NCI-H460 (cell line): ENCODE data around the gene RAB30. TPM values are rescaled to one million over a fixed set of nuclear protein-coding genes. Genes with fewer than 3 reads are reported as not detected.
"Not testable (repeated sequence)": the region's sequence is repeated elsewhere in the genome, so short reads cannot be mapped to it uniquely, and the experiment has no call there.

Experiments used
- DNase-seq: peaks from one replicate; pipeline ENCODE4 v3.0.0-alpha.2; 2016; ENCODE audit warnings: low read depth; ENCODE audit errors: extremely low read depth
- small RNA-seq, 2 experiments: library from RNA; depleted of rRNA; stranded (forward); fragments of <200 nt; gene quantifications; one replicate each; pipeline ENCODE3, GENCODE V24; 2014
- total RNA-seq: library from RNA; depleted of rRNA; stranded (reverse); fragments of >200 nt; shearing (Covaris generic); gene quantifications from 2 replicates; pipeline ENCODE4 v1.2.3, GENCODE V29; 2014; rRNA removed

The RAB30 gene
- total RNA-seq, 1 experiment from 2014 or later, result 3.7 TPM

DNA sequence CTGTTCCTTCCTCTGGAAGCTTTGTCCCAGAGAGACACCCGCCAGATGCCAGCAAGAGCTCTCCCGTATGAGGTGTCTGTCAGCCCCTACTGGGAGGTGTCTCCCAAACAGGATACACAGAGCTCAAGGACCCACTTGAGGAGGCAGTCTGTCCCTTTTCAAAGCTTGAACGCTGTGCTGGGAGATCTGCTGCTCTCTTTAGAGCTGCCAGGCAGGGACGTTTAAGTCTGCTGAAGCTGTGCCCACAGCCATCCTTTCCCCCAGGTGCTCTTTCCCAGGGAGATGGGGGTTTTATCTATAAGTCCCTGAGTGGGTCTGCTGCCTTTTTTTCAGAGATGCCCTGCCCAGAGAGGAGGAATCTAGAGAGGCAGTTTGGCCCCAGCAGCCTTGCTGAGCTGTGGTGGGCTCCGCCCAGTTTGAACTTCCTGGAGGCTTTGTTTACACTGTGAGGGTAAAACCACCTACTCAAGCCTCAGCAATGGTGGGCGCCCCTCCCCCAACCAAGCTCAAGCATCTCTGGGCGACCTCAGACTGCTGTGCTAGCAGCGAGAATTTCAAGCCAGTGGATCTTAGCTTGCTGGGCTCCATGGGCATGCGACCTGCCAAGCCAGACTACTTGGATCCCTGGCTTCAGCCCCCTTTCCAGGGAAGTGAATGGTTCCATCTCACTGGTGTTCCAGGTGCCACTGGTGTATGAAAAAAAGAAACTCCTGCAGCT is 115.8 kb downstream of the RAB30 start:
- not testable (repeated sequence) for DNase-seq

- not testable (repeated sequence) for DNase-seq
These were observed 121.2 kb downstream of the RAB30 start for GRCh38 chr11:82950502-82950901.

- no peak for DNase-seq
These were observed 122.3 kb downstream of the RAB30 start for GRCh38 chr11:82949352-82949751.

DNA sequence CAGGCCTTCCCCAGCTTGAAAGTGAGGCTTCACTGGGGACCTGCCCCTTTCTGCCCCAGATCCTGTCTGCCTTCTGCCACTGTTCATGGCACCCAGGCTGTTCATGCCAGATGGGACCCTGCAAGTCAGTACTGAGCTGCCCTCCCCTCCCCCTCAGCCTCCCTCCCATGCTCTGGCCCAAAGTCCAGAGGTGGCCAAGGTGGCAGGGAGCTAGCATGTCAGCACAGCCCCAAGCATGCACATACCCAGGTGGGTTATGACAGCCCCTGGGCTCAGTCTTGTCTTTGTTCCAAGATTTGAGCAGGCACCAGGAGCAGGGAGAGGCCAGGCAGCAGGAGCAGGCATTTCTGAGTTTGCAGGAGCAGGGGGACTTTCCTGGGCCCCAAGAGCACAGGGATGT is 126.0 kb downstream of the RAB30 start:
- no peak for DNase-seq

- not testable (repeated sequence) for DNase-seq
These were observed 126.7 kb downstream of the RAB30 start for GRCh38 chr11:82945041-82945440.

DNA sequence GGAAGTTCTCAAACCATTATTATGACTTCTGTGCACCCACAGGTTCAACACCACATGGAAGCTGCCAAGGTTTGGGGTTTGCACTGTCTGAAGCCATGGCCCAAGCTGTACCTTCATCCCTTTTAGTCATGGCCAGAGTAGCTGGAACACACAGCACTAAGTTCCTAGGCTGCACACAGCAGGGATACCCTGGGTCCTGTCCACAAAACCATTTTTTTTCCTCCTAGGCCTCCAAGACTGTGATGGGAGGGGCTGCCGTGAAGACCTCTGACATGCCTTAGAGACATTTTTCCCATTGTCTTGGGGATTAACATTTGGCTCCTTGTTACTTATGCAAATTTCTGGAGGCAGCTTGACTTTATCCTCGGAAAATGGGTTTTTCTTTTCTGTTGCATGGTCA is 127.5 kb downstream of the RAB30 start:
- DNase-seq, result no peak

DNA sequence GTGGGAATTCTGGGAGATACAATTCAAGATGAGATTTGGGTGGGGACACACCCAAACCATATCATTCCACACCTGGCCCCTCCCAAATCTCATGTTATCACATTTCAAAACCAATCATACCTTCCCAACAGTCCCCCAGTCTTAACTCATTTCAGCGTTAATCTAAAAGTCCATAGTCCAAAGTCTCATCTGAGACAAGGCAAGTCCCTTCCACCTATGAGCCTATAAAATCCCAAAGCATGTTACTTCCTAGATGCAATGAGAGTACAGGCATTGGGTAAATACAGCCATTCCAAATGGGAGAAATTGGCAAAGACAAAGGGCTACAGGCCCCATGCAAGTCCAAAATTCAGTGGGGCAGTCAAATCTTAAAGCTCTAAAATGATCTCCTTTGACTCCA is 128.3 kb downstream of the RAB30 start:
- DNase-seq, result not testable (repeated sequence)

GRCh38 chr11:82942376-82942775 is 129.3 kb downstream of the RAB30 start:
- DNase-seq, result no peak

- DNase-seq, result no peak
These were observed 132.2 kb downstream of the RAB30 start for GRCh38 chr11:82939456-82939855.

DNA sequence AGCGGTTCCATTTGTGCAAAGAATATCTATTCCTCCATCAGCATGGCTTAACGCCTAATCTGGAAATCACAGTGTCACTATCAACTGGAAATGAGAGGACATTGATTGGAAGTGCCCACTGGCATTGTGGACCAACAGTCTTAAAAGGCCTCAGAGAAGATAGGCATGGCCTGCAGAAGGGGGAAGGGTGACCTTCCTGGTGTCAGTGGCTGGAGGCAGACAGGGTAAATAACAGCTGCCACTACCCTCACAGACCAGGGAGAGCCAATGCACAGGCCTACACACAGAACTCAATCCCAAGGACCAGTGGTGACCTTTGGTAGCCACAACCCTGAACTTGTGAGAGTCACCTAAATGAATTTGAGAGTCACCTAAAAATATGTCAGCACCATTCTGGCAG is 134.1 kb downstream of the RAB30 start:
- DNase-seq, result no peak

- no peak for DNase-seq
These were observed 135.4 kb downstream of the RAB30 start for GRCh38 chr11:82936261-82936660.

DNA sequence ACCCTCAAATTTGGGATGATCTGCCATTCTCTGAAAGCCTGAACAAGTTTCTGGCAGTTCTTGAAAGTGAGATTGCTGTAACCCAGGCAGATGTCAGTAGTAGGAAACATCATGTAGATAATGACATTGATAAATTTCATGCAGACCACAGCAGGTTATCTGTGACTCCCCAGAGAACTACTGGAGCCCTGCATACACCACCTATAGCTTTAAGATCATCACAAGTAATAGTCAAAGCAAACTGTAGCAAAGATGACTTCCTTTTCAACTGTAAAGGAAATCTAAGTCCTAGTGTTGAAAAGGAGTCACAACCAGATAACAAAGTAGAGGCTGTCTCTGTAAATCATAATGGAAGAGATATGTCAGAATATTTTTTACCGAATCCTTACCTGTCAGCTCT is 139.1 kb downstream of the RAB30 start:
- no peak for DNase-seq

DNA sequence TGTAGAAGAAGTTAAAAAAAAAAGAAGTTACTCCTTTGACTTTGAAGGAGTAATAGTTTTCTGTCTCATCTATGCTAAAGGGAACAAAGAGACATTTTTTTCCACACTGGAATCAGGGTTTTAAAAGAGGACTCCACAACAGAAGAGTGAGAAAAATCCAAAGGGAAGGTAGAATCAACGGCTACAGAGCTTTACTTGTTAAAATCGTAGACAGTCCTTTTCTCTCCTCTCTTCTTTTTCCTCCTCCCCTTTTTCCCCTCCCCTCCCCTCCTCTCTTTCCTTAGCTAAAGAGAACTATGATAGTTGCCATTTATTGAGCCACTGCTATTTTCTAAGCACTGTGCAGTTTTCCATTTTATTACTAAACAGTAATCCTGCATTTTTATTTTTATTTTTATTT is 141.0 kb downstream of the RAB30 start:
- no peak for DNase-seq

DNA sequence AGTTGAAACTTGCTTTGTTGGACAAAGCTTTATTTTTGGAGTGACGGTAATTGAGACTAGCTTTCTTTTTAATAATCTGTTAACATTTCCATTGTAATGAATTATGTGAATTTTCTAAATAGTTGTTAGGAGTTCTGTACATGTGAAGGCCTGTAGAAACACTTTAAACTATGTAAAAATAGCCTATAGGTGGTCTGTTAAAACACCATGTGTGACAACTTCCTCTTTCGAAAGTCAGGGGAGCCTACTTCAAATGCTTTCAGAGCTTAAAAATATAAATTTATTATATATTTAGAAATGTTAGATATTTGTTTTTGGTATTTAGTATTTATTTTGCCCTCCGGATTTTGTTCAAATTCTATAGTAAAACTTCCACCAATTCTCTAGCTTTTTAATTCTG is 141.5 kb downstream of the RAB30 start:
- no peak for DNase-seq

- no peak for DNase-seq
These were observed 142.6 kb downstream of the RAB30 start for GRCh38 chr11:82929121-82929520.

DNA sequence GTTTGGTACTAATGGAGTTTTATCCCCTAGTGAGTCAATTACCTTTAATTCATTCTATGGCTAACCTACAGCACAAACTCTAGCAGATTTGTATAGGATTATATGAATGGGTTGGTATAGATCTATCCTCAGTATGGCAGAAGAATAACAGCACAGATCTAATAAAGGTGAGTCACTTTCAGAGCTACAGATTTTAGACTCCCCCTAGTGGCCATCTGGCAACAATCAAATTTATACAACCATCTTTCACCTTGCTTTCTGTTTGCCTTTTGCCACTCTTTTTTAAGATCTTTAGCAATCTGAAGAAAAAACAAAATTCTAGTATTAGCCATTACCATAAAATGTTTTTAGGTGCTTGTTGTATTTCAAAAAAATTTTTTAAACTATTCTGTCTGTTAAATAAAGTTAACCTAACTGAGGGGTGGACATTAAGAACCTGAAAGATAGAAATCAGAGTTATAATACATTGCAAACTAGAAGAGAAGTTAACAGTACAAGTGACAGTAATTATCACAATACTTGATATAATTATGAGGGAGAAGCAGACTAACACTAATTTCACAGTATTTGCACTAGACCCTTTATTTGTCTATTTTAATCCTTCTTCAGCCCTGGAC is 144.3 kb downstream of the RAB30 start:
- peak; percentile 41 for DNase-seq

DNA sequence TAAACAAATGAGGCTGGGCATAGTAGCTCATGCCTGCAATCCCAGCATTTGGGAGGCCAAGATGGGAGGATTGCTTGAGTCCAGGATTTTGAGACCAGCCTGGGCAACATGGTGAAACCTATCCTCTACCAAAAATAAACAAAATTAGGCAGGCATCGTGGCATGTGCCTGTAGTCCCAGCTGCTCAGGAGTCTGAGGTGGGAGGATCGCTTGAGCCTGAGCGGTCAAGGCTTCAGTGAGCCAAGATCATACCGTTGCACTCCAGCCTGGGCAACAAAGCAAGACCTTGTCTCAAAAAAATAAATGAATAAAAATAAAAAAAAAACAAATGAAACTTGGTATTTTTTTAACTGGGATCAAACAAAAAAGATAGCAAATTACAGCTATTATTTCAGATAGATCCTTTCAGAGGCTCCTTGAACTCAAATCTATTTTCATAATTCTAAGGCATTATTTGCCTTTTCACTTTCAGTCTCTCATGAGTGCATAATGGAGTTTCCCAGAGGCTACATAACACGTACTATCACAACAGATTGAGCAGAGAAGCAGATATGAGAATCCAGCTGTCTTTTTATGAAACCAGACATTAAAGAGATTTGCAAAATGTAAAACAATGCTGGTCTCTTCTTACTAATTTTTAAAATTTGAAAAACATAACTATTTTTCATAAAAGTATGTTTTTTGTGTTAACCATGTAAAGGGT is 147.0 kb downstream of the RAB30 start:
- no peak for DNase-seq

Small RNA genes within 50 kb of the gene (small RNA-seq; reads per million reads assigned to genes)
- 0 reads per million in 2 experiments for gene SNORA70E

Other genes with a start within 250 kb of the RAB30 start
- gene PRCP, start 171.5 kb downstream of the RAB30 start, total RNA-seq, result 65.2 and 67.9 TPM in 2 replicates
- 10.9 and 12.8 TPM in 2 replicates for gene DDIAS, start 170.2 kb downstream of the RAB30 start, total RNA-seq
- 38.5 and 50.9 TPM in 2 replicates for gene PCF11, start 85.2 kb upstream of the RAB30 start, total RNA-seq
- 5.9 and 8.4 TPM in 2 replicates for gene ANKRD42, start 121.8 kb upstream of the RAB30 start, total RNA-seq
- gene CCDC90B, start 214.5 kb upstream of the RAB30 start, total RNA-seq, result 60.7 and 74.3 TPM in 2 replicates